ENCODE measurements around the gene NEURL1B. TPM values are rescaled to one million over a fixed set of nuclear protein-coding genes. Genes with fewer than 3 reads are reported as not detected.

NEURL1B gene
- polyA plus RNA-seq, 1 donor (not counting 4 experiments of a cell fraction or from before 2014, with no cell fraction given), result 0.43 TPM

GRCh38 chr5:172664681-172665541 lies 23.8 kb downstream of the NEURL1B start:
- Histone ChIP-seq H3K27me3 (ENCODE audit: control insufficient read depth, extremely low read depth, insufficient read depth, low read length) (no peaks in the 10 kb centered on the region), H3K9me1 (ENCODE audit: control insufficient read depth, extremely low read depth, insufficient read depth, low read length) (no peaks in the 10 kb centered on the region), H3K9me3 (ENCODE audit: control insufficient read depth, low read depth, low read length) (no peaks in the 10 kb centered on the region), H3K27ac (ENCODE audit: control insufficient read depth, insufficient read depth, low read length) (no peak overlapping the region), H3K4me3 (ENCODE audit: control insufficient read depth in 2 of 3, extremely low read depth in 1 of 3, insufficient read depth in 2 of 3, low read depth in 1 of 3, low read length in 3 of 3) (no peak overlapping the region), H3K4me1 (ENCODE audit: control insufficient read depth, extremely low read depth, insufficient read depth, low read length) (peaks cover 9% of the 10 kb centered on the region), H3K36me3 (ENCODE audit: control insufficient read depth in 2 of 2, extremely low read depth in 1 of 2, insufficient read depth in 2 of 2, low read length in 2 of 2) (no peaks in the 10 kb centered on the region), H2AFZ (ENCODE audit: control insufficient read depth, low read length) (no peak overlapping the region), H4K20me1 (ENCODE audit: control insufficient read depth, extremely low read depth, insufficient read depth, low read length) (no peaks in the 10 kb centered on the region), H3K9ac (ENCODE audit: control insufficient read depth, extremely low read depth, insufficient read depth, low read length) (no peak overlapping the region), H3K4me2 (ENCODE audit: control insufficient read depth, extremely low read depth, insufficient read depth, low read depth, low read length) (no peak overlapping the region), H3K79me2 (ENCODE audit: control insufficient read depth, insufficient read depth, low read length) (no peaks in the 10 kb centered on the region)
- TF ChIP-seq CTCF (optimal IDR thresholded peaks at IDR 0.05 in 1 of 3, IDR thresholded peaks at IDR 0.05 in 1 of 3, conservative IDR thresholded peaks at IDR 0.05 in 1 of 3; ENCODE audit: extremely low read depth in 1 of 3, insufficient read depth in 2 of 3, low read length in 3 of 3), result no peak
- TF ChIP-seq EZH2 (IDR thresholded peaks at IDR 0.05; ENCODE audit: low read length), result no peak
- FAIRE-seq (no peak), DNase-seq (ENCODE audit: low read depth, low spot score) (no peak)
- dilution Hi-C loops (cut with MboI; ENCODE audit: extremely low pct_ligation_motif_present, low sequenced_read_pairs), result no loop called here

GRCh38 chr5:172666251-172666650 lies 25.2 kb downstream of the NEURL1B start:
- no peak for DNase-seq (ENCODE audit: low read depth, low spot score)

More at GRCh38 chr5:172666251-172666650, 25.2 kb downstream of the NEURL1B start:
- Histone ChIP-seq H3K27me3 (ENCODE audit: control insufficient read depth, extremely low read depth, insufficient read depth, low read length) (no peaks in the 10 kb centered on the region), H3K4me1 (ENCODE audit: control insufficient read depth, extremely low read depth, insufficient read depth, low read length) (peaks cover 4% of the 10 kb centered on the region), H3K4me2 (ENCODE audit: control insufficient read depth, extremely low read depth, insufficient read depth, low read depth, low read length) (no peak overlapping the region), H3K9ac (ENCODE audit: control insufficient read depth, extremely low read depth, insufficient read depth, low read length) (no peak overlapping the region), H3K79me2 (ENCODE audit: control insufficient read depth, insufficient read depth, low read length) (no peaks in the 10 kb centered on the region), H2AFZ (ENCODE audit: control insufficient read depth, low read length) (no peak overlapping the region), H3K27ac (ENCODE audit: control insufficient read depth, insufficient read depth, low read length) (no peak overlapping the region), H3K4me3 (ENCODE audit: control insufficient read depth in 2 of 3, extremely low read depth in 1 of 3, insufficient read depth in 2 of 3, low read depth in 1 of 3, low read length in 3 of 3) (no peak overlapping the region), H4K20me1 (ENCODE audit: control insufficient read depth, extremely low read depth, insufficient read depth, low read length) (no peaks in the 10 kb centered on the region), H3K9me1 (ENCODE audit: control insufficient read depth, extremely low read depth, insufficient read depth, low read length) (no peaks in the 10 kb centered on the region), H3K9me3 (ENCODE audit: control insufficient read depth, low read depth, low read length) (no peaks in the 10 kb centered on the region), H3K36me3 (ENCODE audit: control insufficient read depth in 2 of 2, extremely low read depth in 1 of 2, insufficient read depth in 2 of 2, low read length in 2 of 2) (no peaks in the 10 kb centered on the region)
- TF ChIP-seq CTCF (optimal IDR thresholded peaks at IDR 0.05 in 1 of 3, IDR thresholded peaks at IDR 0.05 in 1 of 3, conservative IDR thresholded peaks at IDR 0.05 in 1 of 3; ENCODE audit: extremely low read depth in 1 of 3, insufficient read depth in 2 of 3, low read length in 3 of 3) (peak in 1 of 3 experiments; percentile 18), EZH2 (IDR thresholded peaks at IDR 0.05; ENCODE audit: low read length) (no peak)
- FAIRE-seq, result no peak
- dilution Hi-C loops (cut with MboI; ENCODE audit: extremely low pct_ligation_motif_present, low sequenced_read_pairs), result no loop called here

All from keratinocyte (primary cell).